ENCODE measurements around the gene OR11H7.
A peak's percentile ranks its signal among the peaks of the same experiment; 100 is the strongest.
"Not testable (repeated sequence)": the region's sequence is repeated elsewhere in the genome, so short reads cannot be mapped to it uniquely, and the experiment has no call there.

Gene OR11H7

GRCh38 chr14:20274062-20274461 is 45.3 kb downstream of the OR11H7 start:
- Histone ChIP-seq H3K4me1 (ENCODE audit: control extremely low read depth in 1 of 4, control insufficient read depth in 4 of 4, insufficient read depth in 4 of 4, low read length in 3 of 4) (peaks cover 0 to 5% (median 2%) of the 10 kb centered on the region in 4 experiments), H3K27ac (ENCODE audit: insufficient read depth in 1 of 2, low read depth in 1 of 2, low read length in 2 of 2, poor library complexity in 1 of 2, severe bottlenecking in 2 of 2) (no peak overlapping the region), H3K9me3 (ENCODE audit: control extremely low read depth in 1 of 5, control insufficient read depth in 4 of 5, insufficient read depth in 2 of 5, low read depth in 1 of 5, low read length in 4 of 5) (peaks cover 0 to 38% (median 14%) of the 10 kb centered on the region in 5 experiments), H3K27me3 (replicated peaks in 2 of 5; ENCODE audit: control insufficient read depth in 4 of 5, insufficient read depth in 5 of 5, low read length in 4 of 5) (no peaks in the 10 kb centered on the region), H3K4me3 (ENCODE audit: control insufficient read depth in 1 of 7, extremely low read depth in 1 of 7, insufficient read depth in 4 of 7, low read depth in 2 of 7, low read length in 6 of 7) (no peak overlapping the region), H3K36me3 (ENCODE audit: control insufficient read depth in 4 of 4, insufficient read depth in 4 of 4, low read length in 3 of 4) (peaks cover 0 to 16% (median 9%) of the 10 kb centered on the region in 4 experiments)
- POLR2A ChIA-PET, result no interaction called here
- CTCF ChIA-PET, result no interaction called here
- DNase-seq, result no peak
- WGBS (ENCODE audit: insufficient coverage), result 100% methylated on average over 1 of the region's 2 CpGs

- CTCF ChIA-PET, result no interaction called here
These were observed 48.6 kb downstream of the OR11H7 start for GRCh38 chr14:20277409-20277808.

GRCh38 chr14:20278414-20278813 is 49.6 kb downstream of the OR11H7 start:
- 50% methylated on average over 1 of the region's 1 CpG for WGBS (ENCODE audit: insufficient coverage)
- no peaks in the 10 kb centered on the region for H3K27me3 ChIP-seq (replicated peaks in 2 of 5; ENCODE audit: control insufficient read depth in 4 of 5, insufficient read depth in 5 of 5, low read length in 4 of 5)
- ChIA-PET POLR2A (no interaction called here), CTCF (interaction anchor here (0.8 kb wide), 1 partner anchor 63 kb away, joined by 3 read pairs; no protein-coding TSS in a partner anchor)
- H3K9me3 ChIP-seq (ENCODE audit: control extremely low read depth in 1 of 5, control insufficient read depth in 4 of 5, insufficient read depth in 2 of 5, low read depth in 1 of 5, low read length in 4 of 5), result peaks cover 0 to 17% (median 10%) of the 10 kb centered on the region in 5 experiments
- no peak overlapping the region for H3K4me3 ChIP-seq (ENCODE audit: control insufficient read depth in 1 of 7, extremely low read depth in 1 of 7, insufficient read depth in 4 of 7, low read depth in 2 of 7, low read length in 6 of 7)
- peak in 2 of 3 donors; percentile 13 to 40 for DNase-seq
- H3K36me3 ChIP-seq (ENCODE audit: control insufficient read depth in 4 of 4, insufficient read depth in 4 of 4, low read length in 3 of 4), result peaks cover 5 to 29% (median 12%) of the 10 kb centered on the region in 4 experiments
- peaks cover 0 to 5% (median 2%) of the 10 kb centered on the region in 4 experiments for H3K4me1 ChIP-seq (ENCODE audit: control extremely low read depth in 1 of 4, control insufficient read depth in 4 of 4, insufficient read depth in 4 of 4, low read length in 3 of 4)
- H3K27ac ChIP-seq (ENCODE audit: insufficient read depth in 1 of 2, low read depth in 1 of 2, low read length in 2 of 2, poor library complexity in 1 of 2, severe bottlenecking in 2 of 2), result no peak overlapping the region

More at GRCh38 chr14:20277409-20277808, 48.6 kb downstream of the OR11H7 start:
- H3K9me3 ChIP-seq (ENCODE audit: control extremely low read depth in 1 of 5, control insufficient read depth in 4 of 5, insufficient read depth in 2 of 5, low read depth in 1 of 5, low read length in 4 of 5), result peaks cover 0 to 26% (median 14%) of the 10 kb centered on the region in 5 experiments
- H3K4me3 ChIP-seq (ENCODE audit: control insufficient read depth in 1 of 7, extremely low read depth in 1 of 7, insufficient read depth in 4 of 7, low read depth in 2 of 7, low read length in 6 of 7), result no peak overlapping the region
- no peaks in the 10 kb centered on the region for H3K27me3 ChIP-seq (replicated peaks in 2 of 5; ENCODE audit: control insufficient read depth in 4 of 5, insufficient read depth in 5 of 5, low read length in 4 of 5)
- 100% methylated on average over 2 of the region's 2 CpGs for WGBS (ENCODE audit: insufficient coverage)
- H3K36me3 ChIP-seq (ENCODE audit: control insufficient read depth in 4 of 4, insufficient read depth in 4 of 4, low read length in 3 of 4), result peaks cover 5 to 29% (median 14%) of the 10 kb centered on the region in 4 experiments
- peaks cover 0 to 5% (median 2%) of the 10 kb centered on the region in 4 experiments for H3K4me1 ChIP-seq (ENCODE audit: control extremely low read depth in 1 of 4, control insufficient read depth in 4 of 4, insufficient read depth in 4 of 4, low read length in 3 of 4)
- POLR2A ChIA-PET, result no interaction called here
- DNase-seq, result no peak
- no peak overlapping the region for H3K27ac ChIP-seq (ENCODE audit: insufficient read depth in 1 of 2, low read depth in 1 of 2, low read length in 2 of 2, poor library complexity in 1 of 2, severe bottlenecking in 2 of 2)

- H3K27ac ChIP-seq (ENCODE audit: insufficient read depth in 1 of 2, low read depth in 1 of 2, low read length in 2 of 2, poor library complexity in 1 of 2, severe bottlenecking in 2 of 2); H3K4me1 ChIP-seq (ENCODE audit: control extremely low read depth in 1 of 4, control insufficient read depth in 4 of 4, insufficient read depth in 4 of 4, low read length in 3 of 4); H3K4me3 ChIP-seq (ENCODE audit: control insufficient read depth in 1 of 7, extremely low read depth in 1 of 7, insufficient read depth in 4 of 7, low read depth in 2 of 7, low read length in 6 of 7); H3K27me3 ChIP-seq (replicated peaks in 2 of 5; ENCODE audit: control insufficient read depth in 4 of 5, insufficient read depth in 5 of 5, low read length in 4 of 5); DNase-seq; CTCF ChIA-PET; POLR2A ChIA-PET; H3K9me3 ChIP-seq (ENCODE audit: control extremely low read depth in 1 of 5, control insufficient read depth in 4 of 5, insufficient read depth in 2 of 5, low read depth in 1 of 5, low read length in 4 of 5): not testable (repeated sequence)
- H3K36me3 ChIP-seq (ENCODE audit: control insufficient read depth in 4 of 4, insufficient read depth in 4 of 4, low read length in 3 of 4), result peaks cover 5 to 22% (median 11%) of the 10 kb centered on the region in 4 experiments
- WGBS (ENCODE audit: insufficient coverage), result 95% methylated on average over 5 of the region's 7 CpGs
These were observed 51.5 kb downstream of the OR11H7 start for GRCh38 chr14:20280265-20280664.

Data from common myeloid progenitor, CD34-positive (primary cell).